OCI-LY1 (cell line): ENCODE measurements around the gene PCDHGA12.

ENCODE experiments used
- CTCF ChIP-seq: fragments of 200-600 bp; sonication (generic), shearing (Covaris generic); IDR thresholded peaks from 2 replicates; pipeline ENCODE4 v1.5.1; 2017; ENCODE audit warnings: mild to moderate bottlenecking, antibody characterized with exemption, low read length, moderate library complexity, mixed read lengths
- EZH2 ChIP-seq: fragments of 200-600 bp; sonication (generic), shearing (Covaris generic); IDR thresholded peaks from 2 replicates; pipeline ENCODE4 v1.8.0; 2017; ENCODE audit warnings: borderline replicate concordance, mixed run types, mild to moderate bottlenecking, antibody characterized with exemption, low read length, moderate library complexity, mixed read lengths

DNA sequence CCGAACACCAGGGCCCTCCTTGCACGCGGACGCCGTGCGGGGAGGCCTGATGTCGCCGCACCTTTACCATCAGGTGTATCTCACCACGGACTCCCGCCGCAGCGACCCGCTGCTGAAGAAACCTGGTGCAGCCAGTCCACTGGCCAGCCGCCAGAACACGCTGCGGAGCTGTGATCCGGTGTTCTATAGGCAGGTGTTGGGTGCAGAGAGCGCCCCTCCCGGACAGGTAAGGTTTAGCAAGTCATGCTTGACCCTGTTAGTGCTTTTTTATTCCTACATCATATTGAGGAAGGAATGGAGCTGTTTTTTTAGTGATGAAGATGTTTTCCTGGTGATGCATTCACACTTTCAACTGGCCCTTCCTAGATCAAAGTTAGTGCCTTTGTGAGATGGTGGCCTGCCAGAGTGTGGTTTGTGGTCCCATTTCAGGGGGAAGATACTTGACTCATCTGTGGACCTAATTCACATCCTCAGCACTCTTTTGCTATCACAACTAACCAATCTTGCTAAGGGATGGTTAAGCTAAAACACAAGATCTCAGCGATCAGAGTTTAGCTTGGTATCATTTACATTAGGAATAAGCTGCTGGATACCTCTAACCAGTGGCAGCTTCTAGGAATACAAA lies 48.1 kb downstream of the PCDHGA12 start:
- TF ChIP-seq CTCF (peak; percentile 73), EZH2 (no peak)
